Ovary (tissue), 9 donors: ENCODE results near the gene FOXO6. TPM values are rescaled to one million over a fixed set of nuclear protein-coding genes. Genes with fewer than 3 reads are reported as not detected.
A peak's percentile ranks its signal among the peaks of the same experiment; 100 is the strongest.

Experiments used
- DNase-seq, 5 donors: peaks; one replicate each; pipeline ENCODE4 v3.0.0-alpha.2; 2019 to 2020
- H3K27ac ChIP-seq, 2 donors: fragments of 200-600 bp; one replicate each; pipeline versions ENCODE4 v1.5.1 to v1.8.0; 2019 to 2022
- H3K27me3 ChIP-seq: fragments of 200-600 bp; one replicate; pipeline ENCODE4 v1.8.0; 2022
- H3K36me3 ChIP-seq: fragments of 200-600 bp; sonication (generic); one replicate; pipeline ENCODE4 v1.5.1; 2019
- H3K4me1 ChIP-seq: one replicate; pipeline ENCODE4 v1.8.1; 2013; ENCODE audit warnings: mild to moderate bottlenecking, moderate library complexity; ENCODE audit not compliant: insufficient read depth
- H3K4me3 ChIP-seq: fragments of 200-600 bp; sonication (generic); one replicate; pipeline ENCODE4 v1.5.1; 2017
- H3K9me3 ChIP-seq, 2 donors: fragments of 200-600 bp in 1 of 2; sonication (generic) in 1 of 2; one replicate each; pipeline versions ENCODE4 v1.5.1 to v1.8.1; 2013 to 2019; ENCODE audit warnings: mild to moderate bottlenecking in 1 of 2, moderate library complexity in 1 of 2
- CTCF ChIP-seq, 3 donors: fragments of 450-650 bp in 2 of 3; fragments of 200-600 bp in 1 of 3; IDR thresholded peaks; one replicate each; pipeline versions ENCODE4 v1.5.1 to v1.8.0; 2016 to 2022; ENCODE audit warnings: antibody characterized with exemption in 3 of 3, mild to moderate bottlenecking in 1 of 3
- EP300 ChIP-seq: sonication (generic); formaldehyde crosslinking; IDR thresholded peaks from one replicate; pipeline ENCODE4 v1.6.1; 2017; ENCODE audit warnings: antibody characterized with exemption
- POLR2A ChIP-seq: fragments of 450-650 bp; IDR thresholded peaks from one replicate; pipeline ENCODE4 v1.6.1; 2017; ENCODE audit warnings: antibody characterized with exemption, mild to moderate bottlenecking, moderate library complexity
- WGBS, 3 donors: extraction: QIAGEN DNeasy Blood & Tissue Kit in 1 of 3; methylation state at CpG; one replicate each; pipeline versions ENCODE4 v1.1.5 to v1.1.7; 2013 to 2017; 5-methylcytosine and 5-hydroxymethylcytosine counted together
- intact Hi-C, 4 donors: fragments of 100-400 bp; cut with DNase I; formaldehyde crosslinking; loops; one replicate each; pipeline versions ENCODE4 v1.11.0 to v1.15.1; 2022 to 2023
- polyA plus RNA-seq, 2 donors: library from polyadenylated mRNA; stranded (reverse); fragments of 200-250 nt in 1 of 2; fragments of 350-450 nt in 1 of 2; fragmentation: Illumina TruSeq in 1 of 2; extraction: RNeasy Lipid Tissue Mini Kit (QIAGEN cat#74804) in 1 of 2; gene quantifications; one replicate each; pipeline ENCODE4 v1.2.3, GENCODE V29; 2013 to 2014
- total RNA-seq, 7 donors: library from RNA; depleted of rRNA in 2 of 7; stranded (reverse); fragments of >200 nt in 2 of 7; fragmentation: NEBNext Ultra II Directional in 3 of 7; extraction: Animal tissue kit (Norgen Biotek cat#: 25700) in 3 of 7; gene quantifications; one replicate each; pipeline versions ENCODE4 v1.1.0 to v1.2.4, GENCODE V29; 2016 to 2023
- donor health status: DM: no; HTN: no; CAD: no; lungs with moderate emphysema.
- donor health status: DM: no; HTN: no; CAD: no.
- donor health status: Bipolar disorder and iron deficiency.
- donor health status: DM: yes; HTN: yes; CAD: no.
- donor health status: DM: no; HTN: no; CAD: no.
- donor health status: DM: yes; HTN: yes; CAD: no.

Gene FOXO6
- total and polyA plus RNA-seq, 9 donors: 0.90 to 18.9 (median 6.1) TPM

DNA sequence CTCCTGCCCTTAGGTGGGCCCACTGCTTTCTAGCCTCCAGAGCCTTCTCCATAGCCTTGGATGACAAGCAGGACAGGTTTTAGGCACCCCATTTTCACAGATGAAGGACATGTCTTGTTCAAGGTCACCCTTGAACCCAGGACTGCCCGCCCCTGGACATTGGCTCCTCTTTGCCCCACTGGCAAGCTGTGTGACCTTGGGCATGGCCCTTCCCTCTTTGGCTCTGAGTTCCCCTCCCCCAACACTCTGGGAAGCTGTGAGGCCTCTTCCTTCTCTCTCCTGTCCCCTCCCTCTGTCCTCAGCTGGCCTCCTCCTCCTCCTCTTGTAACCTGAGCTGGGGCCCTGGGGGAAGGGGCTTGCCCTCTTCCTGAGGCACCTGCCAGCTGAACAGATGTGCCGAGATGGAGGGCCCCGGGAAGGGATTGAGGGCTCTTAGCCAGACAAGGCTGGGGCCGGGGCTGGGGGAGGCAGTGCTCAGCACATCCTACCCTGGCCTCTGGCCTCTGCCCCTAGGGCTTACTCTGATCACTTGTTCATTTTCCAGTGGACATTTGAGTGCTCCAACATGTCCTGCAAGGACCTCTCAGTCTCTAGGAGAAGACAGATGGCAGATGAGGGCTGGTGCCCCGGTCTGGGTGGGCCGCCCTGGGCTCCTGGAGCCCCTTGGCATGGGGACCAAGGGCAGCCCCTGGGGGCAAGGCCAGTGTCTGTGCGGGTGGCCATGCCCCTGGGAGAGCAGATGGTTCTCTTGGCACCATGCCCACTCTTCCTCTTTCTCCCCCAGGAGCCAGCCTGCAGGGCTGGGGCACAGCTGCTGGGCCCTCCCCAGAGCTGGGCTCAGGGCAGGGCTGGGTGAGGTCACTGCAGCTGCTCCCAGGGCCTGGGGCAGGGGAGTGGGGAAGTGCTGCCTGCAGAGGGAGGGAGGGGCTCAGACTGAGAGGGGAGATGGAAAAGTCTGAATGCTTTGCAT lies 10.7 kb downstream of the FOXO6 start:
- peak; percentile 60 to 72 (median 61) for DNase-seq
- H3K27ac ChIP-seq: peak overlapping the region; percentile 47 to 60
- H3K4me1 ChIP-seq: peaks cover 24% of the 10 kb centered on the region
- intact Hi-C loops: no loop called here
- H3K27me3 ChIP-seq: no peaks in the 10 kb centered on the region
- H3K36me3 ChIP-seq: no peaks in the 10 kb centered on the region
- TF ChIP-seq CTCF (IDR thresholded peaks at IDR 0.05) (no peak), EP300 (no peak), POLR2A (no peak)
- no peaks in the 10 kb centered on the region for H3K9me3 ChIP-seq
- 12 to 28% (median 13%) methylated on average over 7 of the region's 7 CpGs for WGBS, 3 donors
- no peak overlapping the region for H3K4me3 ChIP-seq

DNA sequence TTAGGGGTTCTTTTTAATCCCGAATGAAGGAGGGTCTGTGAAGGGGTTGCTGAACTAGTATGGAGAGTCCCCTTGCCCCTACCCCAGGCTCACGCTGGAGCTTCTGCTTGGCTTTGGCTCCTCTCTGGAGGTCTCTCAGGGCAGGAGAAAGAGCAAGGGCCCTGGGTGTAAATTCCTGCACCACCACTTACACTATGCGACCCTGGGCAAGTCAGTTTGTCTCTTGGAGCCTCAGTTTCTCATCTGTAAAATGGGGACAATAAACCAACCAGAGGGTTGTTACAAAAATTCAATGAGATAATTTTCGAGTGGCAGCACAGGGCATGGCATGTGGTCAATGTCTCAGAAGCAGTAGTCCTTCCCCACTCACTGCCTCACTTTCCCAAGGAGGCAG lies 11.4 kb downstream of the FOXO6 start:
- H3K4me3 ChIP-seq: no peak overlapping the region
- H3K36me3 ChIP-seq: no peaks in the 10 kb centered on the region
- H3K9me3 ChIP-seq: no peaks in the 10 kb centered on the region
- TF ChIP-seq EP300: no peak
- no peak for TF ChIP-seq CTCF (IDR thresholded peaks at IDR 0.05)
- no peak for TF ChIP-seq POLR2A
- H3K27ac ChIP-seq: peak overlapping the region in 1 of 2 donors; percentile 60
- DNase-seq: peak in 1 of 5 donors; percentile 26
- WGBS, 3 donors: 41 to 45% (median 42%) methylated on average over 4 of the region's 4 CpGs
- H3K4me1 ChIP-seq: peaks cover 22% of the 10 kb centered on the region
- intact Hi-C loops: no loop called here
- no peaks in the 10 kb centered on the region for H3K27me3 ChIP-seq

DNA sequence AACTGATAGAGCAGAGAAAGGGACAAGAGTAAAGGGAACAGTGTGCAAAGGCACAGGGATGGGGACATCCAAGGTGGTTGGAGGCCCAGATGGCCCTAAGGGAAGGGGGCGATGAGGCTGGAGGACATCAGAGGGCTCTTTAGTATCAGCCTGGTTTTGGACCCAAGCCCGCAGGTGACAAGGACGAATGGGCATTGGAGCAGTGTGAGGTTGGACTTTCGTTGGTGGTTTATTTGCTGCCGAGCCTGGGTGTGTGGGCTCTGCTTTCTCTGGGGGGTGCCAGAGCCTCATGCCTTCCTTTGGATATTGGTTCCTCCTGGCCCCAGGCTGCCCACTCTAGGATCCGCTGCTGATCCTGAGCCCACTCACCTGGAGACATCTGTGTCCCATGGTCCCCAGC lies 12.1 kb downstream of the FOXO6 start:
- no peak overlapping the region for H3K27ac ChIP-seq
- H3K36me3 ChIP-seq: no peaks in the 10 kb centered on the region
- H3K4me3 ChIP-seq: no peak overlapping the region
- no peaks in the 10 kb centered on the region for H3K27me3 ChIP-seq
- TF ChIP-seq EP300: no peak
- TF ChIP-seq CTCF (IDR thresholded peaks at IDR 0.05): no peak
- no peak for TF ChIP-seq POLR2A
- H3K4me1 ChIP-seq: peaks cover 22% of the 10 kb centered on the region
- DNase-seq: peak in 2 of 5 donors; percentile 29 to 31
- intact Hi-C loops: no loop called here
- H3K9me3 ChIP-seq: no peaks in the 10 kb centered on the region
- 71 to 79% (median 71%) methylated on average over 6 of the region's 6 CpGs for WGBS, 3 donors

GRCh38 chr1:41374711-41375110 lies 13.5 kb downstream of the FOXO6 start:
- Histone ChIP-seq H3K27ac (no peak overlapping the region), H3K4me1 (peaks cover 22% of the 10 kb centered on the region), H3K9me3 (no peaks in the 10 kb centered on the region), H3K27me3 (no peaks in the 10 kb centered on the region), H3K4me3 (no peak overlapping the region), H3K36me3 (no peaks in the 10 kb centered on the region)
- no peak for TF ChIP-seq CTCF (IDR thresholded peaks at IDR 0.05)
- no peak for DNase-seq
- intact Hi-C loops: no loop called here
- 82 to 90% (median 88%) methylated on average over 6 of the region's 6 CpGs for WGBS, 3 donors
